GM12801 (cell line): ENCODE measurements around the gene HOXC12.

ENCODE experiments used
- TF ChIP-seq, protein P1 (sequence below): IDR thresholded peaks from one replicate; pipeline ENCODE4 v1.5.1; 2011; ENCODE audit warnings: control low read depth; ENCODE audit not compliant: insufficient read length; ENCODE audit errors: extremely low read depth

The HOXC12 gene

DNA sequence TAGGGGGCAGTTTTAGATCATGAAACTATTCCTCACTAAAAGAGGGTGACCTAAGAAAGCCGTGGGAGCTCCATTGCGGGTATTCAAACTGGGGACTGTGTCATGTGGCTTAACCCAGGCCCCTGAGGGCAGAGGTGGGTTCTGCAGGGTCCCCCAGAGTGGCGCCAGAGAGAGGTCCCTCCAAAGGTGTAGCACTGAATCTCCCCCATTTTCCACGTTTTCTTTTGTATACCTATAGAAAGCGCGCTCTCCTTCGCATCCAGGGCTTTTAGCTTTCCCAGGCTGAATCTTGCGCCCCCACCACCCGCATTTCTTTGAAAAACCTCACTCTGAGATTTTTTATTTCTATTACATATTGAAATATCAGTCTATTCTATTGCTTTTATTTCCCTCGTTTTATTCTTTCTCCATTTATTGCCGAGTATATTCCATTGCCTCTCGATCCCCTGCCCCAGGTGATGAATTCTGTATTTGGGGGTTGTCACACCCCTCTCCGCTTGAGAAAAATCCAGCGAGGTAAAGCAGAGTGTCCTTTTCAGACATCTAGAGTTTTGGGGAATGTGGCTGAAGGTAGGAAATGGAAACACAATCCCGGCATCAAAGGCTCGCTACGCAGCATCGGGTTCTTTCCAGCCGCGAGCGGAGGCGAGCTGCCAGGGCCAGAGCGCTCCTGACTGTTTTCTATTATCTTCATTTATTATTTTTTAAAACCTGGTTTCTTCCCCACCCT, 16.9 kb upstream of the HOXC12 start:
- TF ChIP-seq, protein P1, sequence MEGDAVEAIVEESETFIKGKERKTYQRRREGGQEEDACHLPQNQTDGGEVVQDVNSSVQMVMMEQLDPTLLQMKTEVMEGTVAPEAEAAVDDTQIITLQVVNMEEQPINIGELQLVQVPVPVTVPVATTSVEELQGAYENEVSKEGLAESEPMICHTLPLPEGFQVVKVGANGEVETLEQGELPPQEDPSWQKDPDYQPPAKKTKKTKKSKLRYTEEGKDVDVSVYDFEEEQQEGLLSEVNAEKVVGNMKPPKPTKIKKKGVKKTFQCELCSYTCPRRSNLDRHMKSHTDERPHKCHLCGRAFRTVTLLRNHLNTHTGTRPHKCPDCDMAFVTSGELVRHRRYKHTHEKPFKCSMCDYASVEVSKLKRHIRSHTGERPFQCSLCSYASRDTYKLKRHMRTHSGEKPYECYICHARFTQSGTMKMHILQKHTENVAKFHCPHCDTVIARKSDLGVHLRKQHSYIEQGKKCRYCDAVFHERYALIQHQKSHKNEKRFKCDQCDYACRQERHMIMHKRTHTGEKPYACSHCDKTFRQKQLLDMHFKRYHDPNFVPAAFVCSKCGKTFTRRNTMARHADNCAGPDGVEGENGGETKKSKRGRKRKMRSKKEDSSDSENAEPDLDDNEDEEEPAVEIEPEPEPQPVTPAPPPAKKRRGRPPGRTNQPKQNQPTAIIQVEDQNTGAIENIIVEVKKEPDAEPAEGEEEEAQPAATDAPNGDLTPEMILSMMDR, result no peak

DNA sequence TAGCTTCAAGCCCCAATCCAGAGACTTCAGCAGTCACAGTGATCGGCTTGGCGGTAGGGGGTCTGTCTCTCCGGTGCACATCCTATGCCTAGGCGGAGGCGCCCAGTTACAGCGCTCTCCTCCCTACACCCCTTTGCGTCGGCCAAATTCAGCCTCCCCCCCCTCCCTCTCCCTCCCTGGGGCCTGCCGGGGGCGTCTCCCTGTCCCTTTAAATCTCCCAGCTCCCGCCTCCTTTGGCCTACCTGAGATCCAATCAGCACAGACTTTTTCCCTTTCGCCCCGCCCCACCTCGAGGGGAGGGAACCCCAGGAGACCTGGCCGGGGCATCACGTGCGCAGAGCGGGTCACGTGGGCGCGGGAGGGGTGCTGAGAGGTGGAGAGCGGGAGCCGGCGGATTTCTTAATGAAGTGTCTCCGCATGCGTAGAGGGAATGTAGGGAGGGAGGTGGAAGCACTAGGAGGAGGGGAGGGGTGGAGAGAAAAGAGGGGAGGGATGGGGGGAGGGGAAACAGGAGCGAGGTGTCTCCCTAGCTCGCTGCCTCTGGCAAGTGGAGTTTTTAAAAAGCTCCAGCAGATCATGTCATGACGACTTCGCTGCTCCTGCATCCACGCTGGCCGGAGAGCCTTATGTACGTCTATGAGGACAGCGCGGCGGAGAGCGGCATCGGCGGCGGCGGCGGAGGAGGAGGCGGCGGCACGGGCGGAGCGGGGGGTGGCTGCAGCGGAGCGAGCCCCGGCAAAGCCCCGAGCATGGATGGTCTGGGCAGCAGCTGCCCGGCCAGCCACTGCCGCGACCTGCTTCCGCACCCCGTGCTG, 16.2 kb upstream of the HOXC12 start, which contains the start of gene HOXC13:
Gene HOXC13 (plus strand): TSS at position 506 of the 815 bp plus-strand sequence. CDS start 76 bp downstream, at position 582.
- TF ChIP-seq, protein P1, result no peak

DNA sequence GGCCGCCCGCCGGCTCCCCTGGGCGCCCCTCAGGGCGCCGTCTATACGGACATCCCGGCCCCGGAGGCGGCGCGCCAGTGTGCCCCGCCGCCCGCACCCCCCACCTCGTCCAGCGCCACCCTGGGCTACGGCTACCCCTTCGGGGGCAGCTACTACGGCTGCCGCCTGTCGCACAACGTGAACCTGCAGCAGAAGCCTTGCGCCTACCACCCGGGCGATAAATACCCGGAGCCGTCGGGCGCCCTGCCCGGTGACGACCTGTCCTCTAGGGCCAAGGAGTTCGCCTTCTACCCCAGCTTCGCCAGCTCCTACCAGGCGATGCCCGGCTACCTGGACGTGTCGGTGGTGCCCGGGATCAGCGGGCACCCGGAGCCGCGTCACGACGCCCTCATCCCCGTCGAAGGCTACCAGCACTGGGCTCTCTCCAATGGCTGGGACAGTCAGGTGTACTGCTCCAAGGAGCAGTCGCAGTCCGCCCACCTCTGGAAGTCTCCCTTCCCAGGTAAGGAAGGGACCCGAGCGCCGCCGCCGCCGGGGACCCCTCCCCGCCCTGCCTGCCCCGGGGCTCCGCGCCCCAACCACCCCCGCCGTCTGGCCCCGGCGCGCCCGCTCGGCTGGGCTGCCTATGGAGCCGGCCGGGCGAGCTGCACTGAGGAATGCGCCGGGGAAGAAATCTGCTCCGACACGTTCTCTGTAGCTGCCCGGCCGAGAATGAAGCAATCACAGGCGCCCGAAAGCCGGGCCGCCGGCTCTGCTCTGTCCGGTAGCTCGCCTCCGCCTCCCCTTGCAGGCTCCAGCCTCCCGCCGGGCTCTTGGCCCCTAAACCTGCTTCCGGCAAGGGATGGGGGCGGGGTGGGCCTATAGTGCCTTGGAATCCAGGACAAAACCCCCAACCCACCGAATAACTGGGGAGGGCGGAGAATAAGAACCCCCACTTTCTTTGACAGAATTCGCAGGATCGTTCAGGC, 15.3 kb upstream of the HOXC12 start:
- TF ChIP-seq, protein P1, result no peak

DNA sequence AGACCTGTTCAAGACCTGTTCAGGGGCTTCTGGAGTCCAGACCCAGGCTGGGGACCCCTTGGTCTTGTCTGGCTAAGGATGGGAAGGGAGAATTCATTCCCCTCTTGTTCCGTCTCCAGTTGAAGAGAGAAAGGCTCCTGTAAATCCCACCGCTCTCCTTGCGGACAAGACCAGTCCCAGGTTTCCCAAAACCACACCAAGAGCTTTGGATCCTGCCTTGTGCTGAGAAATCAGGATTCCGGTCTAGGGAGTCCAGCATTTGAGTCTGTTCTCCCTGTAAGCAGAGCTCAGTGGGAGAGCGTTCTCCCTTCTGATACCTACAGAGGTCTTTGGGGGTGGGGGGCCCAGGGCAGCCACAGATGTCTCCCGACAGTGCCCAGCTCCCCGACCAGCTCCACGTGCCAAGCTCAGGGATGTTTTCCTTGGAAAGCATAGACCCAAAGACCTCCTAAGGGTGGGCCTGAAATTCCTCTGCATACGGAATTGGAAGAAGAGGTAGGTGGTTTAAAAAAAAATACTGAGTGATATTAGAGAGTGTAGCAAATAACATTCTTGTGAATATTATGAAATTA, 14.2 kb upstream of the HOXC12 start:
- TF ChIP-seq, protein P1, result no peak

DNA sequence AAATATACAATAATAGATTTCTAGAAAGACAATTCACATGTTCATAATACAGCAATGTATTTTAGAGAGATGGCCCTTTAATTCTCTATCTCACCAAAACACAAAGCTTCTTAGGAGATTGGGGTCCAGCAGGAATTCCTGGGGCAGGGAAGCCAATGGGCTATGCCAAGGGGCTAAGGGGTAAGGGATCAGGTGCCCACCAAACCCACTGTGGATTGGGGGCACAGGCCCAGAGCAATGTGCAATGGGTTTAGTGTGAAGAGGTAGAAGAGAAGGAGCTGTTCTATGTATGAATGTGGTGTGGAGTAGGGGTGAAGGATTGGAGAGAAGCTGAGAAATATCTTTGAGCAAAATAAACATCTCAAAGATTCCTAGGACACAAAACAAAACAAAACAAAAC, 13.5 kb upstream of the HOXC12 start:
- TF ChIP-seq, protein P1, result no peak

DNA sequence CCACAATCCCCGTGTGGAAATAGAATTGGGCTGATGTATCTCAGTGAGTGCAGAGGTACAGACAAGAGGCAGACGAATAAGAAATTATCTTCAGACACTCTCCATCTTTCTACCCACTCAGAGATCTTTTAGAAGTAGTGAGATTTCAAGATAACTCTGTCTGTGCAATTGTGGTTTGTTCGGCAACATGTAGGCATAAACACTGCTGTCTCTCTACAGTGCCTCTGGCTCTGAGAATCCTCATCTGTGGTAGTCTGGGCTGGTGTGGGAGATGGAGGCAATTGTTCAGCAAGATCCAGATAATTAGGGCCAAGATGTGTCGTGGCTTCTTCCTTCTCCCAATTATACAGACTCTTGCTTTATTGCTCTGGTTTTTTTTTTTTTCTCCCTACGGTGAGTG, 13.0 kb upstream of the HOXC12 start:
- TF ChIP-seq, protein P1, result no peak
